Measurements from ENCODE around the gene PDZD2.

DNA sequence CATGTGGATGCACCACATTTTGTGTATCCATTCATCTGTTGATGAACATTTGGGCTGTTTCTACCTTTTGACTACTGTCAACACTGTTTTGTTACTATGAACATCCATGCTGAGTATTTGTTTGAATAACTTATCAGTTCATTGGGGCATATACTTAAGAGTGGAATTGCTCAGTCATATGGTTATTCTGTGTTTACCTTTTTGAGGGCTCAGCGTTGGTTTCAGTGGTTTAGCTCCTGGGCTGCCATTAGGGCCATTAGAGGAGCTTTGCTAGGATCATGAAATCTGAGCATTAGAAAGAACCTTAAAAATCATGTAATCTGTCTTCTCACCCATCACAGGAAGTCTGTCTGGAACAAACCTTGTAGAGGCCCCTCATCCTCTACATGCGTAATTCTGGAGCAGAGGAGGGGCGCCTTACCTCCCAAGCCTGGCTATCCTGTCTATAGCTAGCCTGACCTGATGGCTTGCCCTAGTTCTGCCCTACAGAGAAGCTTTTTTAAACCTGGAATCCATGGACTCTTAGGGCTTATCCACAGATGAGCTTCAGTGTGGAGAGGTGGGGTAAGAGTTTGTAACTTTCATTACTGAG lies 92.9 kb downstream of the PDZD2 start:
- no peak for TF ChIP-seq YY1 (IDR thresholded peaks at IDR 0.05; ENCODE audit: insufficient read depth, insufficient read length)
- no peak for TF ChIP-seq ZNF274 (IDR thresholded peaks at IDR 0.05; ENCODE audit: low read depth, low read length)

Measured in NT2/D1 (cell line).